AG04449 (cell line): ENCODE measurements around the gene MRPL54.

Experiments
- CTCF ChIA-PET: fragments of 350-600 bp; formaldehyde crosslinking; extraction: SDS; loops from one replicate; lab custom pipeline; 2021; ENCODE audit warnings: antibody characterized with exemption; lab: Yijun Ruan, JAX
- POLR2A ChIA-PET: fragments of 400-600, 350-600 bp; formaldehyde crosslinking; extraction: SDS; loops from one replicate; lab custom pipeline; 2020; ENCODE audit warnings: antibody characterized with exemption, inconsistent platforms; lab: Yijun Ruan, JAX
- DNase-seq: peaks from one replicate; pipeline ENCODE4 v3.0.0-alpha.2; 2010; ENCODE audit warnings: low read depth, low spot score
- H3K4me3 ChIP-seq: 2 replicates; pipeline ENCODE4 v1.5.1; 2011; ENCODE audit warnings: low read depth, mild to moderate bottlenecking, control low read depth, low read length
- TF ChIP-seq, protein P1 (sequence below): IDR thresholded peaks from one replicate; pipeline ENCODE4 v1.5.1; 2011; ENCODE audit warnings: mild to moderate bottlenecking, moderate library complexity, low read length, control low read depth, inconsistent platforms; ENCODE audit not compliant: insufficient read depth; ENCODE audit errors: missing control alignments

The MRPL54 gene

DNA sequence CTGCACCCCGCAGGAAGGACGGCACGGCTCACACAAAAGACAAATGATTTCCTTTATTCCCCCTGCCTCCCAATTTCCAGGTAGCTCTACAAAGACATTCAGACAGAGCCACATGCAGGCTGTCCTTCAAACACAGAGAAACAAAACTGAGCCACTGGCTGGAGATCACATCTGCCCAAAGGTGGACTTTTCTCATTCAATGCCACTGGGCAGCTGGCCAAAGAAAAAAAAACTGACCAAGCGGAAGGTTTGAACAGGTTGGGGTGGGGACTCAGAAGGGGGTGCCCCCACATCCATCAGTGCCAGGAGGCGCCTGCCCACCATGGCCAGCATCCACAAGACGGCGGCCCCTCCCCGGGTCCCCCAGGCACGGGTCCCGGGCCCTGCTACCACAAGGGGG is 41.5 kb downstream of the MRPL54 start:
- CTCF ChIA-PET = interaction anchor here (1.1 kb wide), 2 partner anchors 18 to 41 kb away, joined by 3 to 4 read pairs; partner anchors contain the start of gene MRPL54
- TF ChIP-seq, protein P1, sequence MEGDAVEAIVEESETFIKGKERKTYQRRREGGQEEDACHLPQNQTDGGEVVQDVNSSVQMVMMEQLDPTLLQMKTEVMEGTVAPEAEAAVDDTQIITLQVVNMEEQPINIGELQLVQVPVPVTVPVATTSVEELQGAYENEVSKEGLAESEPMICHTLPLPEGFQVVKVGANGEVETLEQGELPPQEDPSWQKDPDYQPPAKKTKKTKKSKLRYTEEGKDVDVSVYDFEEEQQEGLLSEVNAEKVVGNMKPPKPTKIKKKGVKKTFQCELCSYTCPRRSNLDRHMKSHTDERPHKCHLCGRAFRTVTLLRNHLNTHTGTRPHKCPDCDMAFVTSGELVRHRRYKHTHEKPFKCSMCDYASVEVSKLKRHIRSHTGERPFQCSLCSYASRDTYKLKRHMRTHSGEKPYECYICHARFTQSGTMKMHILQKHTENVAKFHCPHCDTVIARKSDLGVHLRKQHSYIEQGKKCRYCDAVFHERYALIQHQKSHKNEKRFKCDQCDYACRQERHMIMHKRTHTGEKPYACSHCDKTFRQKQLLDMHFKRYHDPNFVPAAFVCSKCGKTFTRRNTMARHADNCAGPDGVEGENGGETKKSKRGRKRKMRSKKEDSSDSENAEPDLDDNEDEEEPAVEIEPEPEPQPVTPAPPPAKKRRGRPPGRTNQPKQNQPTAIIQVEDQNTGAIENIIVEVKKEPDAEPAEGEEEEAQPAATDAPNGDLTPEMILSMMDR = no peak
- POLR2A ChIA-PET = no interaction called here
- no peak for DNase-seq
- H3K4me3 ChIP-seq = no peak overlapping the region

DNA sequence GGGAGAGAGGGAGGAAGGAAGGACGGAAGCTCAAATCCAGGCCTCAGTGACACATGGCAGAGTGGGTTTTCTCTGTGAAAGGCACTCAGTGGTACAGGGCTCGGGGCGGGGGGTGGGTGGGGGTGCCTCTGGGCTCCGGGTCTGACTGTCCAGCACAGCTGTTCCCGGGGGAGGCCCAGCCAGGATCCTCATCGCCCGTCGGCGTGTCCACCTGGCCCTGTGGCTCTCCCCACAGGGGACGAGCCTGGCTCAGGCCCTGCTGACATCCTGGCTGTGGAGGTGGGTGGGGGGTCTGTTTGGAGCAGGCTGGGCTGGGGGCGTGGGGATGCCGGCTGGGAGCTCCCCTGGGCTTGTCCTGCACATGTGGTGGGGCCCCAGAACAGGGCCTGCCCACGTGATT is 41.9 kb downstream of the MRPL54 start:
- no peak overlapping the region for H3K4me3 ChIP-seq
- no peak for DNase-seq
- CTCF ChIA-PET = interaction anchor here (1.1 kb wide), 2 partner anchors 17 to 42 kb away, joined by 3 to 4 read pairs; partner anchors contain the start of gene MRPL54
- POLR2A ChIA-PET = no interaction called here
- TF ChIP-seq, protein P1 = no peak

DNA sequence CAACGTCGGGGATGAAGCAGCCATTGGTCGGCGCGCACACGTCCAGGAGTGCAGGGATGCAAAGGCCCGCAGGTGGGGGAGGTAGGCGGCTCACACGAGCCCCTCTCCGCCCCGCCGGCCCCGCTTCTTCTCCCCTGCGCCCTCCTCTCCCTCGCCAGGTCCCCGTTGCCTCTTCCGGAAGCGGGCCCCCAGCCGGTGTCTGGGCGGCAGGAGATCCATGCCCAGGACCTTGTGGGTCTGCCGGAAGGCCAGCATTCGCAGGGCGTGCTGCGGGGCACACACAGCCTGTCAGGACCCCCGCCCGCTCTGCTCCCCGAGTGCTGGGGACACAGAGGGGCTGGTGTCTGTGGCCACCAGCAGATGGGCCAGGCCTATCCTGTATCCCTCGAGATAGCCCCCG is 43.4 kb downstream of the MRPL54 start:
- no peak for DNase-seq
- CTCF ChIA-PET = no interaction called here
- POLR2A ChIA-PET = no interaction called here
- no peak overlapping the region for H3K4me3 ChIP-seq
- TF ChIP-seq, protein P1 = no peak

DNA sequence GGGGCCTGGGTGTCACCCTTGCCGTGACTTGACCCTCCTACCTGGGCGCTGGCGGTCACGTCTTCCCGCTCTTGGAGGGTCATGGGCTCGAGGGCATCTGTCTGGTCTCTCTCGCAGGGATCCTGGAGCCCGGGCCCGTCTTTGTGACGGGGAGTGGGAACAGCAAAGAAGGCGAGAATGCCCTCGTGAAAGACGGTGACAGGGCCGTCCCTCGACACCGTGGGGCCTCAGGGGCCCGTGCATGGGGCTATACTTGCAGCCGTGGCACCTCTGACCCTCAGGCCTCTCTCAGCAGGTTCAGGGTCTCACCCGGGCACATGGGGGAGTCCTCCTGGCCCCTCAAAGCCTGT is 44.6 kb downstream of the MRPL54 start:
- POLR2A ChIA-PET = no interaction called here
- TF ChIP-seq, protein P1 = no peak
- CTCF ChIA-PET = no interaction called here
- H3K4me3 ChIP-seq = no peak overlapping the region
- no peak for DNase-seq

DNA sequence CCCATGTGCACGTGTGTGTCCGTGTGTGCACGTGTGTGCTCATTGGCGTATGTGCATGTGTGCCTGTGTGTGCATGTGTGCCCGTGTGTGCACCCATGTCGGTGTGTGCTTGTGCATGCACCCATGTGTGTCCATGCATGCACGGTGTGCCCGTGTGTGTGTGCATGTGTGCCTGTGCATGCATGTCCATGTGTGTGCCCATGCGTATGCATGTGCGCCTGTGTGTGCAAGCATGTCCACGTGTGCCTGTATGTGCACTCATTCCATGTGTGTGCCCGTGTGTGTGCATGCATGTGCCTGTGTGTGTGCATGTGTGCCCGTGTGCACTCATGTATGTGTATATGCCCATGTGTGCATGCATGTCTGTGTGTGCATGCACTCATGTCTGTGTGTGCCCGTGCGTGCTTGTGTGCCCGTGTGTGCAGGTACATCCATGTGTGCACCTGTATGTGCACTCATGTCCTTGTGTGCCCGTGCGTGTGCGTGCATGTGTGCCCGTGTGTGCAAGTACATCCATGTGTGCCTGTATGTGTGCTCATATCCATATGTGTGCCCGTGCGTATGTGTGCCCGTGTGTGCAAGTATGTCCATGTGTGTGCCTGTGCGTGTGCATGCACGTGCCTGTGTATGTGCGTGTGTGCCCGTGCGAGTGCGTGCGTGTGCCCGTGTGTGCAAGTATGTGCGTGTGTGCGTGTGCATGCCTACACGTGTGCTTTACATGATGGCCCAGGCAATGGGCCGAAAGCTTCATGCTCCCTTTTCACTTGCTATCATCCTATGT is 45.3 kb downstream of the MRPL54 start:
- TF ChIP-seq, protein P1 = no peak
- CTCF ChIA-PET = no interaction called here
- no peak overlapping the region for H3K4me3 ChIP-seq
- DNase-seq = no peak
- POLR2A ChIA-PET = no interaction called here

DNA sequence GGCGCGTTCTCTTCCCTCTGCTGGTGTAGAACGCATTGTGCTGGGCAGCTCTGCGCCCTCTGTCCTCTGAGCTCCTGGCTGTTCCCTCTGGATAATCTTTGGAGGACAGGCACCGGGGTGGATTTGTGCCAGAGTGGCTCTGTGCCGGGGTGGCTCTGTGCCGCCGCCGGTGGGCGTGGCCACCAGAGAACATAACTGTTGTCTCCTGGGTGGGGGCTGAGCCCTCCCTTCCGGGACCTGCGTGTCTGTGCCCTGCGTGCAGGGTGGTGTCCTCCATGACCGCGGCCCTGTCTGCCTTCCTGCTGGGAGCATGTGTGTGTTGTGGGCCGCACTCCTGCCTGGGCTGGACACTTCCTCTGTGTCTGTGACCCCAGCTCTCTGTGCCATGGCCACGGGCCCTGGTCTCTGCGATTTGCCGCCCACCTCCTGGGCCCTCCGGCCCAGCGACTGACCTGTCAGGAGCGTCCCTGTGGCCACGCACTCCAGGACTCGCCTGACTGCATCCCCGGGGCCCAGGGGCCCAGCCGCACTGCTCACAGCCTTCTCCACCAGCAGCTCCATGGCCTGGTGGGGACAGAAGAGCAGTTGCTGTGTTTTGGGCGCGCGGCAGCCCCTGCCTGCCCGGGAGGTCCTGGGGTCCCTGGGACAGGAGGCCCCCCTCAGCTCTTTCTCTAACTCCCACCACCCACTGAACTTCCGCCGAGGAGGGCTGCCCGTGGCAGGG is 46.1 kb downstream of the MRPL54 start:
- H3K4me3 ChIP-seq = no peak overlapping the region
- ChIA-PET POLR2A (no interaction called here), CTCF (interaction anchor here (0.9 kb wide), 1 partner anchor 9 kb away, joined by 3 read pairs; no protein-coding TSS in a partner anchor)
- DNase-seq = no peak
- TF ChIP-seq, protein P1 = no peak
